A549 (cell line): ENCODE data around the gene REPS1. TPM values are rescaled to one million over a fixed set of nuclear protein-coding genes. Genes with fewer than 3 reads are reported as not detected.

Source experiments
- ATAC-seq, 2 experiments: fragments of 200-7000 bp in 1 of 2; fragments of >200 bp in 1 of 2; cut with Nextera tagmentation in 1 of 2; cut with Tn5 transposase in 1 of 2; 3 replicates each; pipeline versions ENCODE4 v1.8.0 to v1.9.1; 2018 to 2020; ENCODE audit warnings: mild to moderate bottlenecking in 1 of 2, moderate library complexity in 1 of 2
- CTCF ChIA-PET: fragments of 300-600 bp; sonication (Branson Sonifier 250); formaldehyde crosslinking; extraction: SDS; loops from one replicate; lab custom pipeline; 2021; ENCODE audit warnings: antibody characterized with exemption, inconsistent platforms; lab: Yijun Ruan, JAX
- POLR2A ChIA-PET: fragments of 350-600 bp; formaldehyde crosslinking; extraction: SDS; loops from one replicate; lab custom pipeline; 2021; ENCODE audit warnings: antibody characterized with exemption, inconsistent platforms; lab: Yijun Ruan, JAX
- DNase-seq, 2 experiments: peaks; one replicate each; pipeline versions ENCODE4 v3.0.0 to v3.0.0-alpha.2; 2011 to 2016; ENCODE audit warnings: low read depth in 1 of 2, low spot score in 1 of 2
- FAIRE-seq: peaks from 2 replicates; lab custom pipeline; 2011; peaks lifted over from hg19 to GRCh38; lab: Jason Lieb, UNC
- H3K27ac ChIP-seq, 2 experiments: fragments of >200 bp; sonication (Bioruptor Twin); formaldehyde crosslinking; 3 replicates each; pipeline ENCODE4 v1.5.1; 2016 to 2017
- H3K4me1 ChIP-seq: fragments of >200 bp; sonication (Bioruptor Twin); formaldehyde crosslinking; 3 replicates; pipeline ENCODE4 v1.6.1; 2016
- H3K4me2 ChIP-seq: fragments of >200 bp; sonication (Bioruptor Twin); formaldehyde crosslinking; 3 replicates; pipeline ENCODE4 v1.6.1; 2016
- H3K4me3 ChIP-seq: fragments of >200 bp; sonication (Bioruptor Twin); formaldehyde crosslinking; 3 replicates; pipeline ENCODE4 v1.5.1; 2016
- H3K9me3 ChIP-seq: fragments of >200 bp; sonication (Bioruptor Twin); formaldehyde crosslinking; 3 replicates; pipeline ENCODE4 v1.6.1; 2016
- BCL3 ChIP-seq: fragments of >200 bp; sonication (Bioruptor Twin); formaldehyde crosslinking; IDR thresholded peaks from 3 replicates; pipeline ENCODE4 v1.6.1; 2016
- BHLHE40 ChIP-seq: IDR thresholded peaks from 2 replicates; pipeline ENCODE4 v1.6.1; 2012; ENCODE audit warnings: low read depth, low read length, inconsistent platforms
- CHD2 ChIP-seq: fragments of 150-350 bp; IDR thresholded peaks from 2 replicates; pipeline ENCODE4 v1.6.1; 2014; ENCODE audit warnings: low read length; ENCODE audit not compliant: partially characterized antibody
- EHF ChIP-seq: fragments of 250-450 bp; sonication (Bioruptor Pico); IDR thresholded peaks from 2 replicates; pipeline ENCODE4 v1.5.0; 2020; ENCODE audit warnings: mild to moderate bottlenecking
- EHMT2 ChIP-seq: fragments of 200-600 bp; sonication (generic); IDR thresholded peaks from 2 replicates; pipeline ENCODE4 v1.6.1; 2016; ENCODE audit warnings: antibody characterized with exemption, low read depth, mild to moderate bottlenecking, moderate library complexity
- EP300 ChIP-seq, 2 experiments: fragments of >200 bp; sonication (Bioruptor Twin); formaldehyde crosslinking; IDR thresholded peaks; 2 replicates in 1 of 2; 3 replicates in 1 of 2; pipeline ENCODE4 v1.6.1; 2016 to 2017
- ESRRA ChIP-seq: fragments of 150-350 bp; IDR thresholded peaks from 2 replicates; pipeline ENCODE4 v1.6.1; 2014; ENCODE audit warnings: mild to moderate bottlenecking, low read length, borderline replicate concordance
- FOSB ChIP-seq: fragments of 250-450 bp; sonication (Bioruptor Pico); IDR thresholded peaks from 2 replicates; pipeline ENCODE4 v1.5.0; 2020; ENCODE audit warnings: mild to moderate bottlenecking, moderate library complexity
- FOSL2 ChIP-seq, 2 experiments: fragments of 450-650 bp in 1 of 2; fragments of >200 bp in 1 of 2; sonication (Bioruptor Twin) in 1 of 2; formaldehyde crosslinking; IDR thresholded peaks; 2 replicates each; pipeline versions ENCODE4 v1.5.0 to v1.6.1; 2016 to 2020; ENCODE audit warnings: mild to moderate bottlenecking in 1 of 2, moderate library complexity in 1 of 2
- GATA3 ChIP-seq: IDR thresholded peaks from 2 replicates; pipeline ENCODE4 v1.6.1; 2012; ENCODE audit warnings: borderline replicate concordance
- HEYL ChIP-seq: fragments of 250-450 bp; sonication (Bioruptor Pico); IDR thresholded peaks from 2 replicates; pipeline ENCODE4 v1.8.0; 2021; ENCODE audit warnings: mild to moderate bottlenecking, moderate library complexity
- HOXB13 ChIP-seq: fragments of 250-450 bp; sonication (Bioruptor Pico); IDR thresholded peaks from 2 replicates; pipeline ENCODE4 v1.5.0; 2020; ENCODE audit warnings: low read depth, mild to moderate bottlenecking, moderate library complexity
- KDM1A ChIP-seq: fragments of 200-600 bp; sonication (generic); IDR thresholded peaks from 2 replicates; pipeline ENCODE4 v1.6.1; 2016; ENCODE audit warnings: low read depth, mild to moderate bottlenecking
- MAZ ChIP-seq: fragments of 150-350 bp; IDR thresholded peaks from 2 replicates; pipeline ENCODE4 v1.6.1; 2014; ENCODE audit warnings: antibody characterized with exemption, low read depth, low read length, borderline replicate concordance
- NFE2L2 ChIP-seq: fragments of 150-350 bp; conservative IDR thresholded peaks from 2 replicates; pipeline ENCODE4 v1.6.1; 2014; ENCODE audit warnings: low read length
- NPAS2 ChIP-seq: fragments of 250-450 bp; sonication (Bioruptor Pico); IDR thresholded peaks from 2 replicates; pipeline ENCODE4 v1.8.0; 2022; ENCODE audit warnings: mild to moderate bottlenecking, moderate library complexity, borderline replicate concordance
- PHF8 ChIP-seq: fragments of 200-600 bp; sonication (generic); IDR thresholded peaks from 2 replicates; pipeline ENCODE4 v1.6.1; 2016; ENCODE audit warnings: low read depth, mild to moderate bottlenecking, antibody characterized with exemption, moderate library complexity, borderline replicate concordance
- RCOR1 ChIP-seq: fragments of 150-350 bp; IDR thresholded peaks from 2 replicates; pipeline ENCODE4 v1.6.1; 2014; ENCODE audit warnings: antibody characterized with exemption, low read length, low read depth
- RFX5 ChIP-seq: fragments of 450-650 bp; IDR thresholded peaks from 2 replicates; pipeline ENCODE4 v1.7.1; 2014; ENCODE audit warnings: antibody characterized with exemption, mild to moderate bottlenecking, moderate library complexity
- RNF2 ChIP-seq: fragments of 200-600 bp; sonication (generic); IDR thresholded peaks from 2 replicates; pipeline ENCODE4 v1.6.1; 2016; ENCODE audit warnings: low read depth, mild to moderate bottlenecking, antibody characterized with exemption, moderate library complexity, borderline replicate concordance
- SMC3 ChIP-seq: fragments of >200 bp; sonication (Bioruptor Twin); formaldehyde crosslinking; IDR thresholded peaks from 3 replicates; pipeline ENCODE4 v1.6.1; 2018; ENCODE audit warnings: inconsistent platforms
- SREBF2 ChIP-seq: fragments of 450-650 bp; IDR thresholded peaks from 2 replicates; pipeline ENCODE4 v1.6.1; 2014; ENCODE audit warnings: mild to moderate bottlenecking, moderate library complexity
- TP53 ChIP-seq: fragments of 250-450 bp; sonication (Bioruptor Pico); IDR thresholded peaks from 2 replicates; pipeline ENCODE4 v1.5.0; 2021; ENCODE audit warnings: mild to moderate bottlenecking, moderate library complexity
- ZFP36 ChIP-seq: fragments of 450-650 bp; IDR thresholded peaks from 2 replicates; pipeline ENCODE4 v1.6.1; 2014; ENCODE audit warnings: borderline replicate concordance; ENCODE audit not compliant: partially characterized antibody
- ZSCAN20 ChIP-seq: fragments of 250-450 bp; sonication (Bioruptor Pico); IDR thresholded peaks from 2 replicates; pipeline ENCODE4 v1.8.0; 2022; ENCODE audit warnings: mild to moderate bottlenecking, moderate library complexity
- WGBS: methylation state at CpG from one replicate; pipeline ENCODE4 v1.1.6; 2017; ENCODE audit errors: missing lambda C conversion rate; 5-methylcytosine and 5-hydroxymethylcytosine counted together
- polyA plus RNA-seq, 4 experiments: library from polyadenylated mRNA; depleted of rRNA in 3 of 4; stranded (reverse); fragments of >200 nt; fragmentation: RNase III in 1 of 4; extraction: RNeasy Plus Mini Kit Qiagen cat#74134 plus additional on column Dnase treatment in 1 of 4; gene quantifications; 2 replicates in 3 of 4; 3 replicates in 1 of 4; pipeline ENCODE4 v1.2.3, GENCODE V29; 2011 to 2017
- TF ChIP-seq, protein P1 (sequence below): IDR thresholded peaks from 2 replicates; pipeline ENCODE4 v1.6.1; 2012

REPS1 gene
- polyA plus RNA-seq, 2 of the 4 experiments (the other 2 are of a cell fraction) = 16.3 to 36.4 TPM

DNA sequence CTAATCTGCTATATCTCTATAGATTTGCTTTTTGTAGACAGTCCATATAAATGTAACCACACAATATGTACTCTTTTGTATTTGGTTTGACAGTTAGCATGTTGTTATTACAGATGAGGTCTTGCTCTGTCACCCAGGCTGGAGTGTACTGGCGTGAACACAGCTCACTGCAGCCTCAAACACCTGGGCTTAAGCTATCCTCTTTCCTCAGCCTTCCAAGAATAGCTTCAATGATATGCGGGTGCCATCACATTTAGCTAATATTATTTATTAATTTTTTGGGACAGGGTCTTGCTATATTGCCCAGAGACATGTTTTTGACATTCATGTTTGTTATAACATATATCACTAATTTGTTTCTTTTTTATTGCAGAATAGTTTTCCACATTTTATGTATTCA, 10.8 kb downstream of the REPS1 start (continued):
- TF ChIP-seq RNF2 (no peak), EP300 (IDR thresholded peaks at IDR 0.05) (no peak), EHMT2 (no peak), RCOR1 (no peak), FOSB (CRISPR knock-in tag) (no peak)

DNA sequence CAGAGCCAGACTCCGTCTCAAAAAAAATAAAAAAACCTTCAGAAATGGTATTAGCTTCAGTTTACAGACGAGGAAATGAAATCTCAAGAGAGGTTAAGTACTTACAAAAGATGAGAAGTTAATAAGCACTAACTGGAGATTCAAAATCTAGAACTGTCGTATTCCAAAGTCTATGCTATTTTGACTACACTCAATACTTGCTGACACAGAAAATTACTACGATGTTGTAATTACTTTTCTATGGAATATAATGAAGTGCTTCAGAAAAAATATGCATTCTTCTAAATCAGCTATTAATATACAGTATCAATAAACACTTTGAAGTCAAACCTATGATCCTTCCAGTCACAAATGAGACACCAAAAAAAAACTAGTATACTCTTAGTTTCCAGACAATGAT, 12.2 kb downstream of the REPS1 start:
- DNase-seq = no peak
- no peak for FAIRE-seq
- H3K4me3 ChIP-seq = no peak overlapping the region
- POLR2A ChIA-PET = no interaction called here
- no peak for TF ChIP-seq GATA3
- no peak for TF ChIP-seq EHF (CRISPR knock-in tag)
- TF ChIP-seq CHD2 = no peak
- no peak for TF ChIP-seq ZSCAN20 (CRISPR knock-in tag)
- TF ChIP-seq NPAS2 = no peak
- TF ChIP-seq EHMT2 = no peak
- TF ChIP-seq PHF8 = no peak
- no peak for TF ChIP-seq RCOR1
- no peak for TF ChIP-seq ESRRA
- no peak for TF ChIP-seq ZFP36
- no peak for TF ChIP-seq FOSL2 (IDR thresholded peaks at IDR 0.05)
- TF ChIP-seq FOSL2 (CRISPR knock-in tag; IDR thresholded peaks at IDR 0.05) = no peak
- no peak for TF ChIP-seq TP53
- no peak for TF ChIP-seq EP300 (IDR thresholded peaks at IDR 0.05)
- CTCF ChIA-PET = interaction anchor here (1.2 to 3.0 kb wide), 2 partner anchors 13 to 32 kb away, joined by 3 to 15 read pairs; partner anchors contain the start of gene REPS1
- no peak for ATAC-seq
- no peak overlapping the region for H3K27ac ChIP-seq
- H3K4me2 ChIP-seq = no peak overlapping the region
- no peaks in the 10 kb centered on the region for H3K9me3 ChIP-seq
- 92% methylated on average over 4 of the region's 4 CpGs for WGBS
- peaks cover 39% of the 10 kb centered on the region for H3K4me1 ChIP-seq

- ChIA-PET POLR2A (no interaction called here), CTCF (interaction anchor here (0.5 kb wide), 1 partner anchor 19 kb away, joined by 3 read pairs; no protein-coding TSS in a partner anchor)
- Histone ChIP-seq H3K4me2 (peak overlapping the region; percentile 76), H3K4me3 (no peak overlapping the region), H3K9me3 (no peaks in the 10 kb centered on the region), H3K4me1 (peaks cover 49% of the 10 kb centered on the region), H3K27ac (peak overlapping the region; percentile 45 to 72; a peak in 2 of 6 replicates)
- no peak for FAIRE-seq
- TF ChIP-seq NFE2L2 (no peak), EHF (CRISPR knock-in tag) (no peak), RFX5 (no peak), BHLHE40 (no peak), FOSB (CRISPR knock-in tag) (no peak), MAZ (no peak), HOXB13 (CRISPR knock-in tag) (no peak), HEYL (CRISPR knock-in tag) (no peak), SREBF2 (no peak), NPAS2 (no peak), KDM1A (no peak), RCOR1 (no peak), BCL3 (no peak), SMC3 (no peak)
- TF ChIP-seq, protein P1, sequence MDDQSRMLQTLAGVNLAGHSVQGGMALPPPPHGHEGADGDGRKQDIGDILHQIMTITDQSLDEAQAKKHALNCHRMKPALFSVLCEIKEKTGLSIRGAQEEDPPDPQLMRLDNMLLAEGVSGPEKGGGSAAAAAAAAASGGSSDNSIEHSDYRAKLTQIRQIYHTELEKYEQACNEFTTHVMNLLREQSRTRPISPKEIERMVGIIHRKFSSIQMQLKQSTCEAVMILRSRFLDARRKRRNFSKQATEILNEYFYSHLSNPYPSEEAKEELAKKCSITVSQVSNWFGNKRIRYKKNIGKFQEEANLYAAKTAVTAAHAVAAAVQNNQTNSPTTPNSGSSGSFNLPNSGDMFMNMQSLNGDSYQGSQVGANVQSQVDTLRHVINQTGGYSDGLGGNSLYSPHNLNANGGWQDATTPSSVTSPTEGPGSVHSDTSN = no peak
- 4% methylated on average over 2 of the region's 2 CpGs for WGBS
- DNase-seq = peak in 1 of 2 experiments; percentile 19
- ATAC-seq = peak; percentile 55 to 69; a peak in 3 of 6 replicates
Observed at GRCh38 chr6:138973466-138974153, 14.4 kb downstream of the REPS1 start.
